Measurements from ENCODE around the gene NUDT5.

The NUDT5 gene

GRCh38 chr10:12218991-12219390, 23.3 kb upstream of the NUDT5 start:
- no peak for DNase-seq
- H3K36me3 Mint-ChIP-seq: peaks cover 31 to 54% of the 10 kb centered on the region in 2 donors

GRCh38 chr10:12214763-12215218, 19.1 kb upstream of the NUDT5 start:
- Mint-ChIP-seq H3K4me3 (peak overlapping the region; percentile 38 to 53), H3K9me3 (no peaks in the 10 kb centered on the region), H3K27ac (peak overlapping the region; percentile 88), H3K4me1 (peaks cover 8 to 14% of the 10 kb centered on the region in 2 donors), H3K27me3 (no peaks in the 10 kb centered on the region), H3K36me3 (peaks cover 22 to 54% of the 10 kb centered on the region in 2 donors)
- ATAC-seq (replicated peaks) (peak in 1 of 2 donors; percentile 31), DNase-seq (no peak)

More at GRCh38 chr10:12218991-12219390, 23.3 kb upstream of the NUDT5 start:
- no peaks in the 10 kb centered on the region for H3K27me3 Mint-ChIP-seq
- no peaks in the 10 kb centered on the region for H3K9me3 Mint-ChIP-seq
- ATAC-seq (replicated peaks): no peak
- no peak overlapping the region for H3K4me3 Mint-ChIP-seq
- H3K4me1 Mint-ChIP-seq: peaks cover 8 to 12% of the 10 kb centered on the region in 2 donors
- H3K27ac Mint-ChIP-seq: peak overlapping the region; percentile 38

- Mint-ChIP-seq H3K9me3 (no peaks in the 10 kb centered on the region), H3K27ac (peak overlapping the region; percentile 88), H3K4me1 (peaks cover 10 to 17% of the 10 kb centered on the region in 2 donors), H3K4me3 (no peak overlapping the region), H3K27me3 (no peaks in the 10 kb centered on the region), H3K36me3 (peaks cover 22 to 55% of the 10 kb centered on the region in 2 donors)
- DNase-seq (no peak), ATAC-seq (replicated peaks) (no peak)
These were observed 18.4 kb upstream of the NUDT5 start for GRCh38 chr10:12214093-12214492.

- H3K9me3 Mint-ChIP-seq: no peaks in the 10 kb centered on the region
- H3K27ac Mint-ChIP-seq: no peak overlapping the region
- DNase-seq: no peak
- no peaks in the 10 kb centered on the region for H3K27me3 Mint-ChIP-seq
- H3K36me3 Mint-ChIP-seq: peaks cover 22 to 55% of the 10 kb centered on the region in 2 donors
- peaks cover 14 to 22% of the 10 kb centered on the region in 2 donors for H3K4me1 Mint-ChIP-seq
- H3K4me3 Mint-ChIP-seq: no peak overlapping the region
- ATAC-seq (replicated peaks): no peak
These were observed 17.9 kb upstream of the NUDT5 start for GRCh38 chr10:12213621-12214020.

- H3K27ac Mint-ChIP-seq: peak overlapping the region; percentile 33
- H3K4me1 Mint-ChIP-seq: peaks cover 20 to 33% of the 10 kb centered on the region in 2 donors
- no peak for ATAC-seq (replicated peaks)
- no peaks in the 10 kb centered on the region for H3K9me3 Mint-ChIP-seq
- no peaks in the 10 kb centered on the region for H3K27me3 Mint-ChIP-seq
- DNase-seq: no peak
- no peak overlapping the region for H3K4me3 Mint-ChIP-seq
- peaks cover 25 to 62% of the 10 kb centered on the region in 2 donors for H3K36me3 Mint-ChIP-seq
These were observed 16.8 kb upstream of the NUDT5 start for GRCh38 chr10:12212454-12212853.

GRCh38 chr10:12208460-12208859, 12.8 kb upstream of the NUDT5 start:
- ATAC-seq (replicated peaks): no peak
- no peak for DNase-seq
- H3K27ac Mint-ChIP-seq: no peak overlapping the region
- peaks cover 26 to 62% of the 10 kb centered on the region in 2 donors for H3K36me3 Mint-ChIP-seq
- no peaks in the 10 kb centered on the region for H3K27me3 Mint-ChIP-seq
- peaks cover 16 to 39% of the 10 kb centered on the region in 2 donors for H3K4me1 Mint-ChIP-seq
- H3K9me3 Mint-ChIP-seq: no peaks in the 10 kb centered on the region
- no peak overlapping the region for H3K4me3 Mint-ChIP-seq

- peaks cover 31 to 58% of the 10 kb centered on the region in 2 donors for H3K36me3 Mint-ChIP-seq
- H3K9me3 Mint-ChIP-seq: no peaks in the 10 kb centered on the region
- no peak for DNase-seq
- ATAC-seq (replicated peaks): no peak
- peak overlapping the region; percentile 28 for H3K27ac Mint-ChIP-seq
- H3K27me3 Mint-ChIP-seq: no peaks in the 10 kb centered on the region
- H3K4me1 Mint-ChIP-seq: peaks cover 16 to 44% of the 10 kb centered on the region in 2 donors
- H3K4me3 Mint-ChIP-seq: no peak overlapping the region
These were observed 11.4 kb upstream of the NUDT5 start for GRCh38 chr10:12207114-12207513.

- Mint-ChIP-seq H3K27me3 (no peaks in the 10 kb centered on the region), H3K4me1 (peaks cover 23 to 56% of the 10 kb centered on the region in 2 donors), H3K9me3 (no peaks in the 10 kb centered on the region), H3K36me3 (peaks cover 35 to 57% of the 10 kb centered on the region in 2 donors), H3K27ac (no peak overlapping the region), H3K4me3 (no peak overlapping the region)
- DNase-seq (no peak), ATAC-seq (replicated peaks) (no peak)
These were observed 9.4 kb upstream of the NUDT5 start for GRCh38 chr10:12205082-12205481.

- no peak for DNase-seq
- Mint-ChIP-seq H3K9me3 (no peaks in the 10 kb centered on the region), H3K36me3 (peaks cover 23 to 43% of the 10 kb centered on the region in 2 donors), H3K27ac (no peak overlapping the region), H3K4me1 (peaks cover 13 to 51% of the 10 kb centered on the region in 2 donors), H3K27me3 (no peaks in the 10 kb centered on the region), H3K4me3 (no peak overlapping the region)
- no peak for ATAC-seq (replicated peaks)
These were observed 6.5 kb upstream of the NUDT5 start for GRCh38 chr10:12202226-12202625.

GRCh38 chr10:12201543-12201942, 5.9 kb upstream of the NUDT5 start:
- no peak for ATAC-seq (replicated peaks)
- no peak for DNase-seq
- Mint-ChIP-seq H3K27me3 (no peaks in the 10 kb centered on the region), H3K4me1 (peaks cover 14 to 50% of the 10 kb centered on the region in 2 donors), H3K36me3 (peaks cover 20 to 40% of the 10 kb centered on the region in 2 donors), H3K9me3 (no peaks in the 10 kb centered on the region), H3K4me3 (no peak overlapping the region), H3K27ac (no peak overlapping the region)

- peaks cover 25 to 42% of the 10 kb centered on the region in 2 donors for H3K36me3 Mint-ChIP-seq
These were observed 5.2 kb upstream of the NUDT5 start for GRCh38 chr10:12200850-12201249.

GRCh38 chr10:12198156-12198555, 2.5 kb upstream of the NUDT5 start:
- Mint-ChIP-seq H3K27ac (no peak overlapping the region), H3K4me3 (no peak overlapping the region), H3K9me3 (no peaks in the 10 kb centered on the region), H3K4me1 (peaks cover 23 to 59% of the 10 kb centered on the region in 2 donors), H3K36me3 (peaks cover 28 to 35% of the 10 kb centered on the region in 2 donors), H3K27me3 (no peaks in the 10 kb centered on the region)
- no peak for DNase-seq
- ATAC-seq (replicated peaks): no peak

More at GRCh38 chr10:12200850-12201249, 5.2 kb upstream of the NUDT5 start:
- Mint-ChIP-seq H3K27ac (peak overlapping the region; percentile 25), H3K4me3 (no peak overlapping the region), H3K9me3 (no peaks in the 10 kb centered on the region), H3K27me3 (no peaks in the 10 kb centered on the region), H3K4me1 (peaks cover 19 to 56% of the 10 kb centered on the region in 2 donors)
- DNase-seq (no peak), ATAC-seq (replicated peaks) (no peak)

GRCh38 chr10:12196531-12197211, 980 bp upstream of the NUDT5 start:
- Mint-ChIP-seq H3K4me3 (peak overlapping the region; percentile 97 to 100), H3K27me3 (no peaks in the 10 kb centered on the region), H3K27ac (peak overlapping the region; percentile 99), H3K36me3 (peaks cover 23 to 40% of the 10 kb centered on the region in 2 donors), H3K9me3 (no peaks in the 10 kb centered on the region), H3K4me1 (peaks cover 27 to 49% of the 10 kb centered on the region in 2 donors)
- no peak for DNase-seq
- no peak for ATAC-seq (replicated peaks)

GRCh38 chr10:12195281-12195602, 449 bp downstream of the NUDT5 start:
- ATAC-seq (replicated peaks) (peak; percentile 8 to 14), DNase-seq (no peak)
- H3K27me3 Mint-ChIP-seq: no peaks in the 10 kb centered on the region
- peaks cover 18 to 37% of the 10 kb centered on the region in 2 donors for H3K36me3 Mint-ChIP-seq
- H3K9me3 Mint-ChIP-seq: no peaks in the 10 kb centered on the region
- peaks cover 21 to 41% of the 10 kb centered on the region in 2 donors for H3K4me1 Mint-ChIP-seq
- peak overlapping the region; percentile 97 to 100 for H3K4me3 Mint-ChIP-seq
- H3K27ac Mint-ChIP-seq: peak overlapping the region; percentile 99

GRCh38 chr10:12194752-12195271, 879 bp downstream of the NUDT5 start:
- Mint-ChIP-seq H3K36me3 (peaks cover 21 to 40% of the 10 kb centered on the region in 2 donors), H3K4me3 (peak overlapping the region; percentile 97 to 100), H3K9me3 (no peaks in the 10 kb centered on the region), H3K27ac (peak overlapping the region; percentile 99), H3K4me1 (peaks cover 21 to 45% of the 10 kb centered on the region in 2 donors), H3K27me3 (no peaks in the 10 kb centered on the region)
- ATAC-seq (replicated peaks): peak in 1 of 2 donors; percentile 13
- no peak for DNase-seq
